T-helper 22 cell (primary cell): ENCODE measurements around the gene NDFIP1.

Experiments
- DNase-seq: peaks from one replicate; pipeline ENCODE4 v3.0.0-alpha.2; 2020; ENCODE audit warnings: low read depth

NDFIP1 gene

DNA sequence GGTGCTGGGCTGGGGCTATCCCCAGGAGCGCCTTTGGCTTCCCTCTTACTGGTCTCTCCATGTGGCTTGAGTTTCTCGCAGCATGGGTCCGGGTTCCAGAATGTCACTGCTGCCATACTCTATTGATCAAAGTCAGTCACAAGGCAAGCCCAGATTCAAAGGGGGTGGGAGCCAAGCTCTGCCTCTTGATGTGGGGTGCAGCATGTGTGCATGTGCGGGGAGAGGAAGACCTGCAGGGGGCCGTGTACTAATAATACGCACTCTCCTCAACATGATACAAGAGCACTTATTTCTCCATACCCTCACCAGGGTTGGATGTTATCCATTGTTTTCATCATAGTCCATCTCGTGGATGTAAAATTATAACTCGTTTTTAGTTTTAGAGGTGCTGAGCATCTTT, 81.2 kb downstream of the NDFIP1 start:
- no peak for DNase-seq

- no peak for DNase-seq
Measured at GRCh38 chr5:142191776-142192175, 83.2 kb downstream of the NDFIP1 start.

- DNase-seq = no peak
Measured at GRCh38 chr5:142192286-142193113, 83.9 kb downstream of the NDFIP1 start.

GRCh38 chr5:142193114-142193428, 84.5 kb downstream of the NDFIP1 start:
- no peak for DNase-seq

DNA sequence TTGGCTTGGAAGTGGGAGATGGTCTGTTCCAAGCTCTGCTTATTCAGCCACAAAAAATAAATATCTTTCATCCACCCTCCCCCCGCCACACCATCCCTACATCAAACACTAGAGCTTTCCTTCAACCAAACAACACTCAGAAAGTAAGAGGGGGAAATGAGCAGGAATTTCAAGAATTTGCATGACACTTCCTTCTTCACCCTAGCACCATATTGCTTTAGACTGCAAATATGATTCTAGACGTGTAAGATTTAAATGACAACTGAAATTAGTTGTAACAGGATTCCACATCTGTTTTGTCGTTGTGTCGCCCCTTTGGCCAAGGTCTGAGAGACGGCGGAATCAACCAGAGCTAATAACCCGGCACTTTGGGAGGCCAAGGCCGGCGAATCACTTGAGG, 88.5 kb downstream of the NDFIP1 start:
- no peak for DNase-seq

DNA sequence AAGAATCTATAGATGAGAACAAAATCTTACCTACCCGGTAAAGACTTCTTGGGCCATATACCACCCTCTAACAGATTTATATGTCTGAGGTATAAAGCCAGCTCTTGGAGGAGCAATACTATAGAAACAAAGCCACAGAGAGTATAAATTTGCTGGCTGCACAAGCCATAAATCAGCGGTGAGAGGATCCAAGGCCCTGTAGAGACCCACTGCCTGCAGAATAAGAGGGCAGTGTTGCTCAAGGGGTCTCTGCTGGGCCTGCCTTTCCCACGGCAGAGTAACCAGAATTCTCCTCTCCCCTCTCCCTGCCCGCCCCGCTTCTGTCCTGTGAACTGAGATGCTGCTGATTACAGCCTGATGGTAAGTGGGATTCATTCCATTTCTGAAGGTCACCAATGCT, 89.2 kb downstream of the NDFIP1 start:
- no peak for DNase-seq

GRCh38 chr5:142199388-142199787, 90.8 kb downstream of the NDFIP1 start:
- no peak for DNase-seq

- DNase-seq = no peak
Measured at GRCh38 chr5:142200387-142200786, 91.8 kb downstream of the NDFIP1 start.

DNA sequence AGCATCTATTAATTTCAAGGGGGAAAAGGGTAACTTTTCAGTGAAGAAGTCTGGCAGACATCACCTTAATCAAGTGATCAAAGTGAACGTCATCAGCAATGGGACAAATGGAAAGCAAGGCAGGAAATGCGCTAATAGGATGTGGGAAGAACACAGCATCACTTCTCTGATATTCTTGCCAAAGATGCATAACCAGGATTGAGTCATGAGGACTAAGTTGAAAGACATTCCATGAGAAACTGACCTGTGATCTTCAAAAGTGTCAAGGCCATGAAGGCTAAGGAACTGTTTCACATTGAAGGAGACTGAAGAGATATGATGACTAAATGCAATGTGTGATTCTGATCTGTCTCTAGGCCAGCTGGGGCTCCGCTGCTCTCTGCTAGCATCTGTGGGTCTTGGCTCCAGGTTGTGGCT, 92.9 kb downstream of the NDFIP1 start:
- no peak for DNase-seq

DNA sequence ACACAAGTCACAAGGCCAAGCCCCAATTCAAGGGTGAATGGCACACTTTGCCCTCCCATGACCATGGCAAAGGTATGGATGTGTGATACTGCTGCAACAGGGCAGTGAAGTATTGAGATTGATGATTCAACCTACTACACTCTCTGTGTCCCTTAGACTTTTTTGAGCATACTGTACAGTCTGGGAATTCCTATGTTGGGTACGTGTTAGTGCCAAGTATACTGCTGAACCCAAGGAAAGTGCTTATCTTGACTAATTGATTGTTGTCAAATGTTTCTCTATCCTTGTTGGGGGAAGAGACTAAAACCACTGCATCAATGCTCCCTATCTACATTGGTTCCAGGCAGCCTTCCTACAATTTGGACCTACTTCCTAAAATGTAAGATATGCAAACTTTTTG, 93.7 kb downstream of the NDFIP1 start:
- DNase-seq = no peak
